ENCODE data around the gene SLC25A10. TPM values are rescaled to one million over a fixed set of nuclear protein-coding genes. Genes with fewer than 3 reads are reported as not detected.

The SLC25A10 gene
- total and polyA plus RNA-seq, 2 donors (not counting 3 experiments of a cell fraction or from before 2014, with no cell fraction given), result 16.7 to 17.2 TPM

GRCh38 chr17:81710514-81711308 is 1.4 kb upstream of the SLC25A10 start:
- Histone ChIP-seq H3K9me1 (replicated peaks; ENCODE audit: control insufficient read depth, extremely low read depth, insufficient read depth, low read length) (no peaks in the 10 kb centered on the region), H3K9ac (replicated peaks; ENCODE audit: extremely low read depth, insufficient read depth, low read length) (no peak overlapping the region), H3K27me3 (ENCODE audit: control insufficient read depth in 2 of 2, insufficient read depth in 2 of 2, low read length in 2 of 2) (no peaks in the 10 kb centered on the region), H4K20me1 (replicated peaks; ENCODE audit: control insufficient read depth, extremely low read depth, insufficient read depth, low read length) (no peaks in the 10 kb centered on the region), H3K36me3 (ENCODE audit: control insufficient read depth in 2 of 2, extremely low read depth in 1 of 2, insufficient read depth in 2 of 2, low read length in 2 of 2) (peaks cover 3 to 10% of the 10 kb centered on the region in 2 experiments), H3K9me3 (replicated peaks; ENCODE audit: control insufficient read depth, insufficient read depth, low read length) (no peaks in the 10 kb centered on the region), H2AFZ (ENCODE audit: low read depth, low read length) (no peak overlapping the region), H3K27ac (ENCODE audit: insufficient read depth, low read depth, low read length) (no peak overlapping the region), H3K4me2 (ENCODE audit: insufficient read depth, low read length) (no peak overlapping the region), H3K79me2 (ENCODE audit: control insufficient read depth, insufficient read depth, low read length) (no peaks in the 10 kb centered on the region), H3K4me3 (replicated peaks in 1 of 3; ENCODE audit: insufficient read depth in 1 of 3, low read depth in 1 of 3, low read length in 3 of 3) (no peak overlapping the region), H3K4me1 (ENCODE audit: control insufficient read depth, extremely low read depth, insufficient read depth, low read length) (peaks cover 18% of the 10 kb centered on the region)
- FAIRE-seq, result no peak
- no peak for TF ChIP-seq CTCF (IDR thresholded peaks at IDR 0.05; ENCODE audit: extremely low read depth in 1 of 2, insufficient read depth in 1 of 2, low read depth in 1 of 2, low read length in 2 of 2)
- TF ChIP-seq MYC (IDR thresholded peaks at IDR 0.05; ENCODE audit: low read depth, low read length), result no peak
- TF ChIP-seq POLR2A (IDR thresholded peaks at IDR 0.05; ENCODE audit: low read depth, low read length), result no peak
- no peak for TF ChIP-seq EZH2 (IDR thresholded peaks at IDR 0.05; ENCODE audit: borderline replicate concordance, low read depth, low read length, severe bottlenecking)
- no peak for TF ChIP-seq GATA2 (IDR thresholded peaks at IDR 0.05; ENCODE audit: insufficient read depth, insufficient read length, low read depth, low read length)
- TF ChIP-seq FOS (IDR thresholded peaks at IDR 0.05; ENCODE audit: borderline replicate concordance, insufficient read depth, low read length), result no peak
- no peak for TF ChIP-seq MAX (IDR thresholded peaks at IDR 0.05; ENCODE audit: insufficient read depth, insufficient read length)
- no peak for TF ChIP-seq POLR2AphosphoS5 (IDR thresholded peaks at IDR 0.05; ENCODE audit: insufficient read depth, low read depth, low read length)
- TF ChIP-seq JUN (IDR thresholded peaks at IDR 0.05; ENCODE audit: borderline replicate concordance, insufficient read depth, insufficient read length, low read depth), result no peak
- ChIA-PET CTCF (no interaction called here), POLR2A (no interaction called here)
- dilution Hi-C loops (cut with MboI; ENCODE audit: extremely low pct_ligation_motif_present, low sequenced_read_pairs) (no loop called here), intact Hi-C loops (cut with micrococcal nuclease) (loop anchor here (1.0 kb wide), 1 partner anchor 27 kb away; the partner anchor contains the start of gene ARL16)
- no peak for DNase-seq (ENCODE audit: low read depth, low spot score)
- no TSS peak for BruUV-seq (replicated peaks)
